Measurements from ENCODE around the gene CERS1.
A peak's percentile ranks its signal among the peaks of the same experiment; 100 is the strongest.

- peak; percentile 77 for TF ChIP-seq CTCF (IDR thresholded peaks at IDR 0.05; ENCODE audit: borderline replicate concordance, extremely low read depth, low read length, poor library complexity, severe bottlenecking)
- no peak for TF ChIP-seq EZH2 (IDR thresholded peaks at IDR 0.05; ENCODE audit: borderline replicate concordance, low read depth, low read length, severe bottlenecking)
Observed at GRCh38 chr19:18846862-18847548, 49.0 kb downstream of the CERS1 start.

All from DND-41 (cell line).